NCI-H748 treated with DMSO at 0.1 percent for 48 hours (cell line): Measurements from ENCODE around the gene RMRP.
"Not testable (repeated sequence)": the region's sequence is repeated elsewhere in the genome, so short reads cannot be mapped to it uniquely, and the experiment has no call there.

ENCODE experiments used
- DNase-seq: peaks from one replicate; lab custom pipeline; 2025; lab: John Stamatoyannopoulos, UW

The RMRP gene

DNA sequence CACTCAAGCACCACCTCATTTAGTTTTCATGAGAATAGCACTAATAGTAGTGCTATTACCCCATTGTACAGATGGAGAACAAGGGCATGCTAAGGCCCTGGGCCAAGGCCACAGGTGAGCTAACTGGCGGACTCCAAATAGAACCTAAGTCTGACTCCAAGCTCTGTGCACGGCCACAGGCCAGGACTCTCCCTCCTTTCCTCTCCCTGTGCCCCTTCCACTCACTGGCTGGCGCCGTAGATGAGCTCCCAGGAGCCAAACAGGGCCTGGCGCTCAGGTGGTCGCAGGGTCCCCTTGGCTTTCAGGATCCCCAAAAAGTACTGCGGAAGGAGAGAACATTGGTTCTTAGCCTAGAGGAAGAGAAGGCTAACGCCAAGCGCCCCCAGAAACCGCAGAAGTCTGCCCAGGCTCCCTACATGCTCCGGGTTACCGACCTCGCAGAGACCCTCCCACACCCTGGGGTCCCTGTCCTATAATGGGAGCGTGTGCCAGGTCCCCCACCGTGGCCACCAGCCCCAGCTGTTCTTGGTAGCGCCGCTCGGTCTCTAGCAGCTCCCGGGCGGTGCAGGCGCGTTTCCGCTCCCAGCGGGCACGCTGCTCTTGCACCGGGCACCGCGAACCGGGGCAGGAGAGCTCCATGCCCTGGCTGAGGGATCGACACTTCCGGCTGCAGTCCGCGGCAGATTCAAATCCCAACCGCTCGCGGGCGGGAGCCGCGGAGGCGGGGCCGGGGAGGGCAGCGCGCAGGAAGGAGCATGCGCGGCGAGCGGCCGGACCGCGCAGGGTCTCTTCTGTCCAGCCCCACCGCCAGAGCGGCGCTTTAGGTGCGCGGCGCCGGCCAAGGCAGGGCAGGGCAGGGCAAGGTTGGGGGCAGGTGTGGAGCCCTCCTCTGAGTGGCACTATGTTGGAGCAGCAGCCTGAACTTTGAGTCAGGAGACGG lies 7.0 kb upstream of the RMRP start, which contains the start of gene ARHGEF39:
Gene ARHGEF39, minus strand, starts transcription at position 665 of the 940 bp plus-strand sequence. Its CDS starts 26 bp downstream, at position 639.
- DNase-seq, result peak; percentile 75

DNA sequence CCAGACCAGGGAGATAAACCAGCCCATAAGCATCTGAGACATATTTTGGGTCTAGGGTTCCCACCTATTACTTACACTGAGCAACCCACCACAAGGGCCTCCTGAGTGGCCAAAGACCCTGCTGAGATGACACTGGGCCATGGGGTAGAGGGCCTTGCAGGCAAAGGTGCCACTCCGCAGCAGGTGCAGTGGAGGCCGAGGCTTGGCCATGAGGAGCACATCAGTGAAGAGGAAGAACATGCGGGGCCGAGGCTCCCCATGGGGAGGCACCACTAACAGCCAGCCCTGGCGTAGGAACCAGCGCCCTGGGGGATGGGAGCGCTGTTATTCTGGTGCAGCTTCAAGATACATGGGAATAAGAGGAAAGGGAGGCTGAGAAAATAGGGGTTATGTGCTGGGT lies 4.6 kb upstream of the RMRP start:
- DNase-seq, result no peak

DNA sequence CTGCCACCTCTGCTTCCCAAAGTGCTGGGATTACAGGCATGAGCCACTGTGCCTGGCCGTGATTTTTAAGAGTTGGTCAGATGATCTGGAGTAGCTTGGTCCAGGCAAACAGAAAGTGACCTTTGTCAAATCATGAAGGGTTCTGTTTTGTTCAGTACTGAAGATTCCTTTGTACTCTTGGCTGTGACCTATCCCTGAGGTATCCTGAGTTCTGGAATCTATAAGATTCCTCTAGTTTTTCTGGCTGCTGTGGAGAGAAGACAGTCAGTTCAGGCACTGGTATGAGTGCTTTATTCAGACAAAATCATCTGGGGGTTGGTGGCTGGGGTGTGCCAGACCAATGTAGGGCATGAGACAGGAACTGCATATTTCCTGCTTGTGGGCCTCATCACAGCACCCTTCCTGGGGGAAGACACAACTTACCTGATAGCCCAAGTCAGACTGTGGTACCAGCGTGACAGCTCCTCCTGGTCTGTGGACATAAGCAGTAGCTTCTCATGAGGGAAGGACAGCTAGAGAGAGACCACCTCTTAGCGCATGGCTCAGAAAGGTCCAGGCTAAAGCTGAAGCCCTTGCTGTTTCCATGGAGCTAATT lies 4.0 kb upstream of the RMRP start:
- no peak for DNase-seq

DNA sequence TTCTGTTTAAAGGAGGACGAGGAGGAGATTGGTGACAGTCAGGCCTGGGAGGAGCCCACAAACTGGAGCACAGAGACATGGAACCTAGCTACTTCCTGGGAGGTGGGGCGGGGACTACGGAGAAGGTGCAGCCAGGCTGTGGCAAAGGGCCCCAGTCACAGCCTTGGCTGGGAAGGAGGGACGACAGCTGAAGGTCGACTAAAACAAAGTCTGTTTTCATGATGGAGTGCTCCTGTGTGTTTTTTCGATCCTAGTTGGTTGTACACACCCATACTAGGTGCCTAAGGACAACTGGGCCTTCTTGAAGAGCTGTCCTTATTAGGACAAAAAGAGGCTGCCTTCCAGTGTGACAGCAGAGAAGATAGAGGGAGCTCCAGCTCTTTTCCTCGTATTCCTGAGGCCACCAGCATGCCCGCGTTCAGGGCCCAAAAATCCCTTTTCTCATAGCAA lies 3.2 kb upstream of the RMRP start:
- DNase-seq, result no peak

DNA sequence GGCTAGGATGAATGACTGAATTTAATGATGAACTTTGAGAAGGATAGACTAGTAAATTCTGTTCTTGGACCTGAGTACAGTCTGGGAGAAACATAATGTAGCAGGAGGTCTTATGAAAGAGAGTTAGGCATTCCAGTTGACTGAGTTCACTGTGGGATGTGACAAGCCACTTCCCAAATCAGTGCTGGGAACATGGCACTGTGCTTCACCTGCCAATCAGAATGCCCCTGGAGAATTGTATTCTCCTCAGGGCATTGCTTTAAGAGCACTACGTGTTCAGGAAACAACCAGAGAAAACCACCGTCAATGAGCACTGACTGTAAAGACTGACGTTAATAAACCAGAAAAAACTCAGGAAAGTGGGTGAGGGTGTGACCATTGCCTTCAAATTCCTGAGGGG lies 1.5 kb upstream of the RMRP start:
- DNase-seq, result no peak

DNA sequence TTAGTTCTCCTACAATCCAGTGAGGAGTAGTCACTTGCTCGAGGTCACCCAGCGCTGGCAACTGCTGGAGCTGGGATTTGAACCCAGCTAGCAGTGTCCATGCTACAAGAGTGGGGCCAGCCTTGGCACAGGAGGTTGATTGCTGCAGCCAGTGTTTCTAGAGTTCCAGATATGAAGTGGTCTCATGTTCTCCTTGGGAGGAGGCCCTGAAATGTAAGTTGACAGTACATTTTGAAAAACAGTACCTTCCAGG lies 1.1 kb upstream of the RMRP start:
- DNase-seq, result no peak

DNA sequence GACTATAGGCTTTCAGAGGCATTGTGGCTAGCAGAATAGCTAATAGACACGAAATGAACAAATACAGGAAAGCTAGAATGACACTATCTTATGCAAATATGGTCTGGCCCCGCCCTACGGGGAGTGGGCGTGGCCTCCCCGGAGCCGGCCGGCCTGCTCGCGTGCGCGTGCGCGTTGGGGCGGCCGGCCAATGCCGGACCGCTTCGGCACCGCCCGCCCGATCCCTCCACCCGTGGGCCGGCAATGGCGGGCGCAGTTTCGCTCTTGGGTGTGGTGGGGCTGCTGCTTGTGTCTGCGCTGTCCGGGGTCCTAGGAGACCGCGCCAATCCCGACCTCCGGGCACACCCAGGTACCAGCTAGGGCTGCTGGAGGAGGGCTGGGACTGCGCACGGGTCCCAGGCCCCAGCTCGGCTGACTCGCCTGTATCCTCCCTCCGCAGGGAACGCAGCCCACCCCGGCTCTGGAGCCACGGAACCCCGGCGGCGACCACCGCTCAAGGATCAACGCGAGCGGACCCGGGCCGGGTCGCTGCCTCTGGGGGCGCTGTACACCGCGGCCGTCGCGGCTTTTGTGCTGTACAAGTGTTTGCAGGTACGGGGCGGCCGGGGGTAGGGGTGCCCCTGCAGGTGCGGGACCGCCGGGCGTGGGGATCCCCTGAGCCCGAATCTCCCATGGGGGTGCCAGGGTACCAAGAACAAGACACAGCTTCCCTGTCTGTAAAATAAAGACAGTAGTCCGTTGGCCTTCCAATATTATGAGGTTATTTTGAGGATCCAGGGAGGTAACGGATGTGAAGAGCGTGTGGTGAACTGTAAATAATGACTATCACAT lies 533 bp upstream of the RMRP start, which contains the start of gene CCDC107:
Gene CCDC107, plus strand, starts transcription at position 156 of the 831 bp plus-strand sequence. Its CDS starts 88 bp downstream, at position 244.
- peak; percentile 91 for DNase-seq

DNA sequence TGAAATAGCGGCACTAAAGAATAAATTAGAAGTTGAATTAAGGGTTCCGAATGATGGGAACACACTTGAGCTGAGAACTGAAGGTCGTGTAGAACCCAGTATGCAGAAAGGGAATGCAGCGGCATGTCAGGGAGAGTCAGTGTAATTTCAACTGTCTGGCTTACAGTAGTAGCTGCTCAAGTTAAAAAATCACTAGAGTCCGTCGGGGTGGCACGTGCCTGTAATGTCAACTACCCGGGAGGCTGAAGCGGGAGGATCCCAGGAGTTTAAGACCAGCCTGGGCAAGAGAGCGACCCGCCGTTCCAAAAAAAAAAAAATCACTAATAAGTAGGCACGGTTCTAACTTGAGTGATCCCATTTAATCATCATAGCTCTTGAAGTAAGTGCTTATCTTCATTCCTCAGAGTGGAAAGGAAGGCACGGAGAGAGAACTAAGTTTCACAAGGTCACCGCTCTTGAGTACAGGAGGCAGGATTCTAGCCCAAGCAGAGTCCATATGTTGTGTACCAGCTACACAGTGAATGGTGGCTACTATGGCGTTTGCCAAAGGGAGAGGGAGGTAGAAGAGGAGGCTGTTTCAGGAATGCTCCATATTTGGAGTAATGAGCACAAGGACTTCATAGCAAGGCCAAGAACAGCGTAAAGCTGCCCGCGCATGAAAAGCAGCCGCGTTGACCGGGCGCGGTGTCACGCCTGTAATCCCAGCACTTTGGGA lies 831 bp downstream of the RMRP start:
- DNase-seq, result no peak

DNA sequence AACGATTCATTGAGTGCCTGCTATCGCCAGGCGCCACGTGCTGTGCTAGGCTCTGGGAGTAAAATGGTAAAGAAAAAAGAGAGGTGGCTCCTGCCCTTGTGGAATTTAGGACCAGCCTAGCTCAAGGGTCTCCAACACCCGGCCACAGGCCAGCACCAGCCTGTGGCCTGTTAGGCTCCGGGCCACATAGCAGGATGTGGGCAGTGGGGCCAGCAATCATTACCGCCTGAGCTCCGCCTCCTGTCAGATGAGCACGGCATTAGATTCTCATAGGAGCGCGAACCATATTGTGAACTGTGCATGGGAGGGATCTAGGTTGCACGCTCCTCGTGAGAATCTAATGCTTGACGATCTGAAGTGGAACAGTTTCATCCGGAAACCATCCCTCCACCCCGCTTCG lies 1.5 kb downstream of the RMRP start:
- no peak for DNase-seq

DNA sequence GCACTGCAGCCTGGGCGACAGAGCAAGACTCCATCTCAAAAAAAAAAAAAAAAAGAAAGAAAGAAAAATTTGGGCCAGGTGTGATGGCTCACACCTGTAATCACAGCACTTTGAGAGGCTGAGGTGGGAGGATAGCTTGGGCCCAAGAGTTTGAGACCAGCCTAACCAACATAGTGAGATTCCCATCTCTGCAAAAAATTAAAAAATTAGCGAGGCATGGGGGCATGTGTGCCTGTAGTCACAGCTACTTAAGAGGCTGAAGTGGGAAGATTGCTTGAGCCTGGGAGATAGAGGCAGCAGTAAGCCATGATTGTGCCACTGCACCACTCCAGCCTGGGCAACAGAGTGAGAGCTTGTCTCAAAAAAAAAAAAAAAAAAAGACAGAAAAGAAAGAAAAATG lies 4.2 kb downstream of the RMRP start:
- no peak for DNase-seq

DNA sequence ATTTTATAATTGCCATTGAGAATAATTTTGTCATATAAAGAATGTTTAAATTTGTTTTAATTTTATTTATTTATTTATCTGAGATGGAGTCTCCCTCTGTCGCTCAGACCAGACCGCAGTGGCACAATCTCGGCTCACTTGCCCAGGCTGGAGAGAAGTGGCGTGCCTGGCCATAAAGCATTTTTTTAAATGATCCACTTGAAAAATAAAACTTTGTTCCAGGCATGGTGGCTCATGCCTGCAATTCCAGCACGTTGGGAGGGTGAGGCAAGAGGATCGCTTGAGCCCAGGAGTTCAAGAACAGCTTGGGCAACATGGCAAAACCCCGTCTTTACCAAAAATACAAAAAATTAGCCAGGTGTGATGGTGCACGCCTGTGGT lies 5.0 kb downstream of the RMRP start:
- no peak for DNase-seq

DNA sequence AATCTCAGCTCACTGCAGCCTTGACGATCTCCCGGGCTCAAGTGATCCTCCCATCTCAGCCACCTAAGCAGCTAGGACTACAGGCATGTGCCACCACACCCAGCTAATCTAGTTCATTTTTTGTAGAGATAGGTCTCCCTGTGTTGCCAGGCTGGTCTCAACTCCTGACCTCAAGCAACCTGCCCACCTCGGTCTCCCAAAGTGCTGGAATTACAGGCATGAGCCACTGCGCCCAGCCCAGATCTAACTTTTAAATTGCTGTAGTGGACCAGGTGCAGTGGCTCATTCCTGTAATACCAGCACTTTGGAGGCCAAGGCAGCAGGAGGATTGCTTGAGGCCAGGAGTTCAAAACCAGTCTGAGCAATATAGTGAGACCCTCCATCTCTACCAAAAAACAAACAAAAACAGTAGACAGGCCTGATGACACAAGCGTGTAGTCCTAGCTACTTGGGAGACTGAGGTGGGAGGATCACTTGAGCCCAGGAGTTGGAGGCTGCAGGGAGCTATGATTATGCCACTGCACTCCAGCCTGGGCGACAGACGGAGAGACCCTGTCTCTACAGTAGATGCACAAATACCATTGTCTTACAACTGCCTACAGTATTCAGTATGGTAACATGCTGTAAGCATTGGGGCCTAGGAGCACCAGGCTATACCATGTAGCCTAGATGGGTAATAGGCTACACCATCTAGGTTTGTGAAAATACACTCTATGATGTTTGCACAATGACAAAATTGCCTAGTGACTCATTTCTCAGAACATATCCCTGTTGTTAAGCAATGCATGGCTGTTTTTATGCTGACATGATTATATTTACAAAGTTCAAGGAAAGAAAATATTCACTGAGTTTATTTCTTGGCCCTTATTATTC lies 5.6 kb downstream of the RMRP start:
- no peak for DNase-seq

DNA sequence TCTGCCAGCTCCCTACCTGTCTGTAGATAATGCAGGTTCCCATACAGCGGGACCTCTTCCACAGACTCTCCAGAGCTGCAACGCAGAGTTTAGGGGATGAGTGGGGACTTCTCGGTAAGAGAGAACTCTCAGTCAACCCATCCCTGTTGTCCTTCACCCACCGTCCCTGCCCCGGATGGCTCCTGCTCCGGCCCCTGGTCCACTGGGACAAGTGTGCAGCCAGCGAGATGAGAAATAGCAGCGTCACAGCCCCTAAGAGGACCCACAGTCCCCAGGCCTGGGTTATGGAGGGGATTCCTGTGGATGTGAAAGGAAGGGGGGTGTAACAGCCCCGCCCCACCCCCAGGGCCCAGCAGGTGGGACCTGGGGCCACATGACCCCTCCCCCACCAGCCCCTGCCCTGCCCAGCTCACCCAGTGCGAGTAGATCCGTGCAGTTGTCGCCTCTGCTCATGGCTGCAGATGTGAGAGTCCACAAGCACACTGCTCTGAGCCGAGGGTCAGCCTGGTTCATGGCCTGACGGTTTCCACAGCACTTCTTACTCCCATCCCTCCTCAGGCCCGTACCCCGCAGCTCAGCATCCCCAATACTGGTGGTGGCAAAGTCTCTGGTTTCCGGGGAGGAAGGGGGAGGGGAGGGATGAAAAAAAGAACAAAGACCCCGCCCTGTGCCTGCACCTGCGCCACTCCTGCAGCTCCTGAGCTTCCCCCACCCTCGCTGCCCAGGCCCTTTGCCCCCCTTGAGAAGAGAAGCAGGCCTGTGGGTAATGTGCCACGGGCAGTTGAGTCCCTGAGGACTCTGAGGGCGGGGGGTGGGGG lies 7.3 kb downstream of the RMRP start, which contains the start of gene SIT1:
Gene SIT1, minus strand, starts transcription at position 591 of the 818 bp plus-strand sequence. Its CDS starts 78 bp downstream, at position 513.
- no peak for DNase-seq

DNA sequence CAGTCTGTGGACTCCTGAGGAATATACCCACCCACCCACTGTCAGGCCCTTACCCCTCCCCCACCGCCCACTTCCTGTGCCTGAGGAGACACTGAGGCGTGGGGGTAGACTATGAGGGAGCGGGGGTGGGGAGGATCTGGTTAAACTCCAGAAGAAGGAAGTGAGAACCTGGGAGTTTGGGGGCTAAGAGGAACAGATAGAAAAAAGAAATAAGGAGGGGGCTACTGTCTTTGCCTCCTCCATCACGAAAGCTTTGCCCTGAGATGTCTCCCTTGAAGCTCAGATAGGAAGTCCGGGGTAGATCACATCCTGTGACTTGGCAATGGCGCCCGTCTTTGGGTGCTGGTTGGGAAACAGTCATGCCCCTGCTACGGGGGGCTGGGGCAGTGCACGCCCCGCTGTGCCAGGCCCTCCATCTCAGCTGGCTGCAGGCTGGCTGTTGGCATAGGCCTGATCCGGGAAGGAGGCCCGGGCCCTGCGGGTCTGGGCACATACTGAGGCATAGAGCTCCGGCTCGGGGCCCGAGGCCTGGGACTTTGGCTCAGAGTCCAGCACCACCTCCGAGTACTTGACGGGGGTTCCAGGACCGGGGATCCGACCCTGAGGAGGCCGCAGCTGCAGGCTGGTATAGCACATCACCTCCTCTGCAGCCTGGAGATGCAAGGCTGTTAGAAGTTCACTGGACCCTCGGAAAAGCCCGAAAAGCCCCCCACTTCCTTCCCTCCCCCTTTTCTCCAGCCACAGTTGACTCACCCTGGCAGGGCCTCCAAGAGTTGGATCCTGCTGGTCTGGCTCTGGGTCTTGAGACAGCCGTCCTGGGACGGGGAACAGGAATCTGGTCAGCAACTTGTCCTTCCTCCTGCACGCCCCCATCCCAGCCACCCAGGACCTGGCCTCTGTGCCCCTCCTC lies 8.1 kb downstream of the RMRP start:
- no peak for DNase-seq

DNA sequence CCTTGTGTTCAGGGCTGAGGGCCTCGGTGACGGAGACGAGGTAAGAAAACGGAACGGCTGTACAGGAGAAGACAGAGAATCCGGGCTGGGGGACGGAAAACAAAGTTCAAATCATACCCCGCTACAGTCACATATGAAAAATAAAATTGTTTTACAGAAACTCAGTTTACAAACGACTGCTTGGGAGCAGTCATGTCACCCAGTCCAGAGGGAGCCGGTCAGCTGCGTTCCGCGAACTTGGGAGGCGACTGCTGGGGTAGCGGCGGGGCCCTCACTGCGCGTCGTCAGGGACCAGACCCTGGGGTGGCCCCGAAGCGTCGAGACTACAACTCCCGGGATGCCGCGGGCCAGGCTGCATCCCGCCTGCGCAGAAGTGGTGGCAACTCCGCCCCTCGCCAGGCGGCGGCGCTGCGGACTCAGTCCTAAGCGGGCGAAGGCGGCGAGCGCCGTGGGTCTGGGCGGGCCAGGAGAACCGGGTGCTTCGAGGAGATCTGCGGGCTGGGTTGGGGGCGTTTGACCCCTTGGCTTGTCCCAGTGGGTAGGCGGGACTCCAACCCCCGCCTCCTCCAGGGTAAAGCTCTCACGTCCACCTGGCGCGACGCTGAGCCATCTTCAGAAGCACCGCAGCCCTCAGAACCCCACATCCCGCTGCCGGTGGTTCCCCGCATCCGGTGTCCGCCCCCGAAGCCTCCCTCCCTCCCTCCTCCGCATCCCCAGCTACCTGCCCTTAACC lies 11.1 kb downstream of the RMRP start:
- DNase-seq, result peak; percentile 81

DNA sequence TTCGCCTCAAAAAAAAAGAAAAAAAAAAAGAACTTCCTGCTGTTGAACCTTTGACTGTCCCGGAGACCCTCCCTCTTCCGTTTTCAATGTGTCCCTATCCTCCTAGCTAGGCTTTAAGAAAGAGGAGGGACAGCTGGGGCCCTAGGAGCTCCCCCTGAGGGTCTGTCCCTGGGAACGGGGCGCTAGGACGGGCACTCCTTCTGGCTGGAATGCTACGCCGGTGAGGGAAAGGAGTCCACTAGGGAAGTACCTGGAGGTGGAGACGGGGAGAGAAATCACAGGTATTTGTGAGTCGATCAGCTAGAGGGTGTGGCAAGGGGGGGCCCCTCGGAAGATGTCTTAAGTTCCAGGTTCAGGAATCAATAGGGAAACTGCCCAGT lies 11.7 kb downstream of the RMRP start:
- peak; percentile 13 for DNase-seq

DNA sequence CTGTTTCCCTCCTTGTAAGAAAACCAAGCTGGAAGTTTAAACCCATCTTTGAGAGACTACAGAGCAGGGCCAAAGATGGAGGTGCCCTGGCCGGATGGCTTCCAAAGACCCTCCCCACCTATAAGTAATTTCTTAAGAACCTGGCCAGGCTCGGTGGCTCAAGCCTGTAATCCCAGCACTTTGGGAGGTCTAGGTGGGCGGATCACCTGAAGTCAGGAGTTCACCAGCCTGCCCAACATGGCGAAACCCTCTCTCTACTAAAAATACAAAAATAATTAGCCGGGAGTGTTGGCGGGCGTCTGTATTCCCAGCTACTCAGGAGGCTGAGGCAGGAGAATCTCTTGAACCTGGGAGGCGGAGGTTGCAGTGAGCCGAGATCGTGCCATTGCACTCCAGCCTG lies 12.1 kb downstream of the RMRP start:
- DNase-seq, result not testable (repeated sequence)

DNA sequence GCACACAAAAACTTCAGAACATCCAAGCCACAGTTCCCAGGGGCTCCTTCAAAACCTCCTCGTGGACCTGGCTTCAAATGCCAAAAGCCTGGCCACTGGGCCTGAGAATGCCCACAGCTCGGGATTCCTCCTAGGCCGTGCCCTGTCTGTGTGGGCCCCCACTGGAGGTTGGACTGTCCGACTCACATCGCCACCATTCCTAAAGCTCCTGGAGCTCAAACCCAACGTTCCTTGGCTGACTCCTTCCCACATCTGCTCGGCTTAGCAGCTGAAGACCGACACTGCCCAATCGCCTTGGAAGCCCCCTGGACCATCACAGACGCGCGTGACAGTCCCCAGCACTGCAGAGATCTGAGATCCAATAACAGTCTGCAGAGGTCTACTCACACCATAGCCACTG lies 14.8 kb downstream of the RMRP start:
- no peak for DNase-seq
